Right lobe of liver (tissue), 4 donors: ENCODE data around the gene RNF121.

ENCODE experiments used
- CTCF ChIP-seq, 4 donors: fragments of 200-600 bp in 3 of 4; fragments of 450-650 bp in 1 of 4; IDR thresholded peaks; one replicate each; pipeline versions ENCODE4 v1.5.1 to v1.8.0; 2016 to 2022; ENCODE audit warnings: antibody characterized with exemption in 4 of 4, mild to moderate bottlenecking in 2 of 4
- POLR2A ChIP-seq: fragments of 450-650 bp; IDR thresholded peaks from one replicate; pipeline ENCODE4 v1.6.1; 2017; ENCODE audit warnings: antibody characterized with exemption, mild to moderate bottlenecking
- donor health status: DM: no; HTN: no; CAD: no.
- donor health status: DM: no; HTN: no; CAD: no.
- donor health status: DM: no; HTN: yes; CAD: no.

- no peak for TF ChIP-seq CTCF (IDR thresholded peaks at IDR 0.05)
- no peak for TF ChIP-seq POLR2A
These were observed 32.9 kb upstream of the RNF121 start for GRCh38 chr11:71895961-71896360.
